GM12878 (cell line): ENCODE measurements around the gene MAML2.

Experiments
- CEBPZ ChIP-seq: fragments of 150-350 bp; IDR thresholded peaks from 2 replicates; pipeline ENCODE4 v1.6.1; 2016; ENCODE audit warnings: low read depth, low read length
- CTCF ChIP-seq, 3 experiments: IDR thresholded peaks in 2 of 3; conservative IDR thresholded peaks in 1 of 3; 2 replicates each; pipeline ENCODE4 v1.5.1; 2011; ENCODE audit warnings: low read depth in 3 of 3, low read length in 3 of 3, mild to moderate bottlenecking in 3 of 3, control low read depth in 2 of 3, moderate library complexity in 2 of 3, inconsistent platforms in 1 of 3, mixed read lengths in 1 of 3; ENCODE audit not compliant: control insufficient read depth in 2 of 3, insufficient read depth in 1 of 3; ENCODE audit errors: extremely low read depth in 1 of 3
- GABPA ChIP-seq: IDR thresholded peaks from 2 replicates; pipeline ENCODE4 v1.6.1; 2014; ENCODE audit warnings: antibody characterized with exemption, low read depth, mild to moderate bottlenecking, inconsistent platforms
- HDGF ChIP-seq: fragments of 450-650 bp; IDR thresholded peaks from 2 replicates; pipeline ENCODE4 v1.6.1; 2016; ENCODE audit warnings: antibody characterized with exemption
- IRF5 ChIP-seq: fragments of 450-650 bp; IDR thresholded peaks from 2 replicates; pipeline ENCODE4 v1.6.1; 2017; ENCODE audit warnings: borderline replicate concordance
- MYC ChIP-seq: IDR thresholded peaks from 2 replicates; pipeline ENCODE4 v1.6.1; 2011; ENCODE audit warnings: mild to moderate bottlenecking, low read length, moderate library complexity, inconsistent platforms; ENCODE audit not compliant: insufficient read depth, insufficient replicate concordance, insufficient read length, severe bottlenecking
- POLR2AphosphoS5 ChIP-seq: IDR thresholded peaks from 2 replicates; pipeline ENCODE4 v1.6.1; 2011; ENCODE audit warnings: mild to moderate bottlenecking, low read length, inconsistent platforms
- RAD21 ChIP-seq: IDR thresholded peaks from 2 replicates; pipeline ENCODE4 v1.6.1; 2011; ENCODE audit warnings: mild to moderate bottlenecking, low read depth, low read length, moderate library complexity; ENCODE audit not compliant: insufficient read depth
- SRF ChIP-seq, 2 experiments: IDR thresholded peaks; 2 replicates each; pipeline ENCODE4 v1.6.1; 2011; ENCODE audit warnings: low read depth in 2 of 2, low read length in 2 of 2, mild to moderate bottlenecking in 1 of 2, moderate library complexity in 1 of 2

DNA sequence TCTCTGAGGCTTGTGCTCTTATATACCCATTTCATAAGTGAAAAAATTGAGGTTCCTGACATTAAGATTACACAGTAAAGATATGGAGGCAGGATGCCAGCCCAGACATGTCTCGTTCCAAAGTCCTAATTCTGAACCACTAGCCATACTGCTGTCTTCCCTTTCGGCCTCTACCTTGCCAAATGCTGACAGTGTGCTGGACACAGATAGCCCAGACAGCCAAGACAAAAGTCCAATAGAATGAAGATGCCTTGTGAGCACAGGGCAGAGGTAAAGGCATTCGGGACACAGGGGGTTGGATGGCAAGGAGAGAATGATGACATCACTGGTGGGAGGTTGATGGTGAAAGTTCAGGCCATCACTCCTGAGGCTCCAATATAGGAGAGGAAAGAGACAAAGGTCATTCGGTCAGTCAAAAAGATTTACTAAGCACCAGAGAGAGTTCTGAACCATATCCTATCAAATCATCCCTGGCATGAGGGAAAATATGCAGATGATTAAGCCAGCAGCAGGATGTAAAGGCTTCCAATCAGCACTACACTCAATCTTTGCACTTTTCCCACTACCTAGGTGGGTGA lies 245.1 kb downstream of the MAML2 start:
- no peak for TF ChIP-seq CTCF (IDR thresholded peaks at IDR 0.05 in 2 of 3, conservative IDR thresholded peaks at IDR 0.05 in 1 of 3; ENCODE audit: control insufficient read depth in 2 of 3, extremely low read depth in 1 of 3, insufficient read depth in 1 of 3, low read depth in 3 of 3, low read length in 3 of 3)
- no peak for TF ChIP-seq RAD21
- no peak for TF ChIP-seq GABPA
- TF ChIP-seq IRF5: no peak
- TF ChIP-seq CEBPZ: no peak
- no peak for TF ChIP-seq MYC
- TF ChIP-seq POLR2AphosphoS5: no peak
- no peak for TF ChIP-seq HDGF
- TF ChIP-seq SRF (IDR thresholded peaks at IDR 0.05; ENCODE audit: low read depth in 2 of 2, low read length in 2 of 2): no peak
